Fibroblast of skin of abdomen (primary cell): ENCODE measurements around the gene KDM2B.

ENCODE experiments used
- DNase-seq: peaks from one replicate; pipeline ENCODE4 v3.0.0-alpha.2; 2013

Gene KDM2B

DNA sequence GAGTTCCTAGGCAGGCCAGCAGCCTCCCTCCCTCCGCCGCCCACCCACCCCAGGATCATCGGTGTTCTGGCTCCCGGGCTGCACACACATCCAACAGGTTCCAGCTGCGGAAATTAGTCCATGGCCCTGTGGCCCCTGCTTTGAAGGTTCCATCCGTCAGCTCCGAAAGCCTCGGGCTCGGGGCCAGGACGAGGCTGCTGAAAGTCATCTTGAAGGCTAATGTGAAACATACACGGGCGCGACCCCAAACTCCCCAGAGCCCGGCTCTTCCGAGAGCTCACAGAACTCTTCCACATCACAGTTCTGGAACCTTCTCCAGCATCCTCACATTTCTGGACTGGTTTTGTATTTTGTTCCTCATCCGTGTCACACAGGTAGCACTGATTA lies 19.8 kb downstream of the KDM2B start:
- no peak for DNase-seq

DNA sequence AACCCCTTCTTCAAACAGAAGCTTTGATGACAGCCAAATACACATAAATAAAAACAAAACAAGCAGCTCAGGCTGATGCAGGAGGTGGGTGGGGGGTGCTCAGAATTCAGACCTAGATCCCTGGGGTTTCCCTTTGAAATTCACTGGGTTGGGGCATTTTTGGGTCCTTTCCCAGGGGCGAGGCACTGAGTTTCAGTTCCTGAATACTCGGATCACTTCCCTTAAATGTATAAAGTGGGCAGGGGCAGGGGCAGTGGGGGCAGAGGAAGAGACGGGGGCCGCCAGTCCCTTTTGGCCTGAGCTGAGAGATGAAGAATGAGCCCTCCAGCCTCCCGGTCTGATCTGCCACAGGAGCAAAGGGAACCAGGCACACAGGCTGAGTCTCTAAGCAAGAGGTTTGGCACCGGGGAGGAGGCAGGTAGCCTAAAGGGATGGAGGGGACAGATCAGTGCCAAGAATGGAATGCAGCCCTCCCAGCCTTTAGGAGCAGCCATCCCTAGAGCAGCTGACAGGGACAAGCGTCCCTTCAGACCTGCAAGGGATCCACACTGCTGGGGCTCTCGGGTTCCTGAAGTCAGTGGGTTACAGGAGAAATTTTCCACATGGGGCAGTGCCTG lies 20.3 kb downstream of the KDM2B start:
- no peak for DNase-seq

DNA sequence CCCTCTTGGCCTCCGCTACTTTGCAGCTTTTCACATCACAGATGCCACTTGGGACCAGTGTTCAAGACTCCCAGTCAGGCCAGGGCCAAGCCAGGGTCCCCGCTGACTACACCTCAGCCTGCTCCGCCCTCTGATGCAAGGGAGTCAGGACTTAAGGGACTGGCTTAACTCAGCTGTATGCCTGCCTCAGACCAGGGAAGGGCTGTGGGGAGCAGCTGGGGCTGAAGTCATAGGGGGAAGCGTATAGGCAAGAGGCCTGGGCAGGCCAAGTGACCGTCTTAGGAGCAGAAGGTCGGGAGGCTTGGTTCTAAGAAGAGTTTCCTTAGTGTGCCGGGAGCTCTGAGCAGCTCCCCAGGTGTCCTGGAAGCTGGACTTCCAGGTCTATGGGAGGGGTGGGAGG lies 21.9 kb downstream of the KDM2B start:
- DNase-seq, result no peak

DNA sequence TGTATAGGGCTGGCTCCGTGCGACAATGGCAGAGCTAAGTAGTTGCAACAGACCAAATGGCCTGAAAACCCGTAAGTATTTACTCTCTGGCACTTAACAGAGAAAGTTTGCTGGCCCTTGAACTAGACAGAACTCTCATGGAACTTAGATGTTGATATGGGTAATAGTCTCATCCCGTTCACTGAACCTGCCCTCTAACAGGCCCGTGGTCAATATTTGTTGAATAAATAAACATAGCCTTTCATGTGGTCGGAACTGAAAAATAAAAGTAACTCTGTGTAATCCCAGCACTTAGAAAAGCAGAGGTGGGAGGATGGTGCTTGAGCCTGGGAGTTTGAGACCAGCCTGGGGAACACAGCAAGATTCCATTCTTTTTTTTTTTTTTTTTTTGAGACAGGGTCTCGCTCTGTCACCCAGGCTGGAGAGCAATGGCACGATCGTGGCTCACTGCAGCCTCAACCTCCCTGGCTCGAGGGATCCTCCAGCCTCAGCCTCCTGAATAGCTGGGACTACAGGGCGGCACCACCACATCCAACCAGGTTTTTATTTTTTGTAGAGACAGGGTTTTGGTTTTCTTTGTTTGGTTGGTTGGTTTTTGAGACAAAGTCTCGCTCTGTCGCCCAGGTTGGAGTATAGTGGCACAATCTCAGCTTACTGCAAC lies 29.7 kb downstream of the KDM2B start:
- no peak for DNase-seq

DNA sequence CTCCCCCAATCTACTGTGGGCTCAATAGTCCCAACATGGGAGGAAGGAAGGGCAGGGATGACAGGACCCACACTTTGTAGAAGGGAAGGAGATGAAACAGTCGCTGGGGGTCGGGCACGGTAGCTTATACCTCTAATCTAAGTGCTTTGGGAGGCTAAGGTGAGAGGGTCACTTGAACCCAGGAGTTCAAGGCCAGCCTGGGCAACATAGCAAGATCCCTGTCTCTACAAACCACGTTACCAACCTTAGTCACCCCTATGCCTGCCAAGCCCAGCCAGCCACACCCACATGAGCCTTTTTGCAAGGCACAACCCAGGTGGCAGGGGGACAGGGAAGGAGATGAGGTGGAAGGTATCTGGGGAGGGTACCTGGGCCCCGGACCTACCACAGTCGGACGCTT lies 31.7 kb downstream of the KDM2B start:
- DNase-seq, result no peak

DNA sequence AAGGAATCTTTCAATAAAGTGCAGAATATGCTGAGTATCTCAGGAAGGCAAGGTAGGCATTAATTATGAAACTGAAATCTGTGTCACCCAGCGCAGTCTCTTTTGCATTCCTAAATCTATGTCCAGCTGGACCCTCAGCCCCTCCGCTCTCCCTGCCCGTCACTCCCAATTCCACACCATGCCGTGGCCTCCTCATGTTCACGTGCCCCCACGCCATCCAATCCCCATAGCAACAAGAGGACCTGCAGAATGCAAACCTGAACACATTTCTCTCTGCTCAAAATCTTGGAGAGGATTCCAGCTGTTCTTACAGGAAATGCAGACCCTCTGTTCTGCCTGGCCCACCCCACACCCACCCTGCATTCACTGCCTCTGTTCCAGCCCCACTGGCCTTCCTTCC lies 35.3 kb downstream of the KDM2B start:
- DNase-seq, result no peak

DNA sequence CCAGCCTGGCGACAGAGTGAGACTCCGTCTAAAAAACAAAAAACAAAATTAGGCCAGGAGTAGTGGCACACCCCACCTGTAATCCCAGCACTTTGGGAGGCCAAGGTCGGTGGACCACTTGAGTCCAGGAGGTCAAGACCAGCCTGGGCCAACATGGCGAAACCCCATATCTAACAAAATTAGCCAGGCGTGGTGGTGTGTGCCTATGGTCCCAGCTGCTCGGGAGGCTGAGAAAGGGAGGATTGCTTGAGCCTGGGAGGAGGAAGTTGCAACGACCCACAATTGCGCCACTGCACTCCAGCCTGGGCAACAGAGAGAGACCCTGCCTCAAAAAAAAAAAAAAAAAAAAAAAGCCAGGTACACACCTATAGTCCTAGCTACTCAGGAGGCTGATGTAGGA lies 37.0 kb downstream of the KDM2B start:
- DNase-seq, result no peak

DNA sequence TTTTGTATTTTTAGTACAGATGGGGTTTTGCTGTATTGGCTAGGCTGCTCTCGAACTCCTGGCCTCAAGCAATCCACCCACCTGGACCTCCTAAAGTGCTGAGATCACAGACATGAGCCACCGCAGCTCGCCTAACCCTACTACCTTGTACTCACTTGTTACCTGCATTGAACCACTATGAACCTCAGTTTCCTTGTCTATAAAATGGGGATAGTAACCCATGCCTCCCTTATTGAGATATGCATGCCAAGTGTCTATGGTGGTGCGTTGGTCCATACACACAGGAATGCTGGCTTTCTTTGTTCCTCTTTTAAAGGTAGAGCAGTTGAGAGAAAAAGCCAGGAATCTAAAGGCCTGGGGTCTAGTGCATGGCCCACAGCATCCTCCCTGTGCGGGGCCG lies 40.9 kb downstream of the KDM2B start:
- no peak for DNase-seq

DNA sequence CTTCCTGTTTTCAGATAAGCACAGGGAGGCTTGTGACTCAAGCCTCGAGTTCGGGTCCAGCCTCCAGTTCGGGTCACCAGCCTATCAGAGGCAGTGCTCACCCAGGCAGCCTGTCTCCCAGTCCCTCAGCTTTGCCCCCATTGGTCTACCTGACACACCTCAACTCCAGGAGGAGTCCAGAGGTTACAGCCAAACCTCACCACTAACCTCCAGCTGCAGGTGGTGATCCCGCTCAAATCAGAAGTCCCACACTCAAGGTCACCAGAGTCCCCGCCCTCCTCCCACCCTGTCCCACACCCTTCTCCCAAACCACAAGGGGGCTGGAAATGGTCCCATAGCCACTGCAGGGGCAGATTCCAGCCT lies 42.1 kb downstream of the KDM2B start:
- DNase-seq, result no peak

DNA sequence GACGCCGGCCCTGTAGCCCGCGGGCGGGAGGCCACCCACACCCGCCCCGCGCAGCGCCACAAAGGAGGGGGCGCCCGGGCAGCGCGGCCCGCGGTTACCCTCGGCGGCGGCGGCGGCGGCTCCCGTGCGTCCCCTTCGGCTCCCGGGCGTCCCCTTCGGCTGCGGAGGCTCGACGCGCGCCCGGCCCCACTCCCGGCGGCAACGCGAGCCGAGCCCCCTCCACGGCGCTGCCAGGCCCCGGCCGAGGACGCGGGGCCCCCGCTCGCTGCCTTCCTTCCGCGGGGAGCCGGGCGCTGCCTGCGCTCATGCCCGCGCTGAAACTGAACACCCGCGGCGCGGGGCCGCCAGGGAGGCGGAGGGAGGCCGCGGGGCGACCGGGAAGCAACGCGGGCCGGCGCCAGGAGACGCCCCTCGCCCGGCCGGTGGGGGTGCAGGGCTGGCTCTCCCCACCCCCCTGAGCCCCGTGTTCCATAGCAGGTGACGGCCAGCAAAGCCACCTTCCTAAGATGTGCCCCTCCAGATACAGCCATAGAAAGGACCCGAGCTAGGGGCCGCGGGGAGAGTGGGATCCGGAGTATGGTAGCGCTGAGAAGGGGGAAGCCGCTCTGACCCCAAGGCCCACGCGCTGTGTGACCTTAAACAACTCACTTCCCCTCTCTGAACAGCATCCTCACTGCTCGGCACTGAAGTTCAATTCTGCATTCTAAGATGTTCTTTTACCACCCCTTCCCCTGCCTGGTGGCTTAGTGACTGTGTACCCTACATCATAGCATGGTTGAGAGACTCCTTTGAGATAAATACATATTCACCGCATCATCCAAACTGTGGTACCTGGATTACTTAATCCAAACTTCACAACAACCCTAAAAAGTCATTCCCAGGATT lies 42.8 kb downstream of the KDM2B start:
- DNase-seq, result no peak

DNA sequence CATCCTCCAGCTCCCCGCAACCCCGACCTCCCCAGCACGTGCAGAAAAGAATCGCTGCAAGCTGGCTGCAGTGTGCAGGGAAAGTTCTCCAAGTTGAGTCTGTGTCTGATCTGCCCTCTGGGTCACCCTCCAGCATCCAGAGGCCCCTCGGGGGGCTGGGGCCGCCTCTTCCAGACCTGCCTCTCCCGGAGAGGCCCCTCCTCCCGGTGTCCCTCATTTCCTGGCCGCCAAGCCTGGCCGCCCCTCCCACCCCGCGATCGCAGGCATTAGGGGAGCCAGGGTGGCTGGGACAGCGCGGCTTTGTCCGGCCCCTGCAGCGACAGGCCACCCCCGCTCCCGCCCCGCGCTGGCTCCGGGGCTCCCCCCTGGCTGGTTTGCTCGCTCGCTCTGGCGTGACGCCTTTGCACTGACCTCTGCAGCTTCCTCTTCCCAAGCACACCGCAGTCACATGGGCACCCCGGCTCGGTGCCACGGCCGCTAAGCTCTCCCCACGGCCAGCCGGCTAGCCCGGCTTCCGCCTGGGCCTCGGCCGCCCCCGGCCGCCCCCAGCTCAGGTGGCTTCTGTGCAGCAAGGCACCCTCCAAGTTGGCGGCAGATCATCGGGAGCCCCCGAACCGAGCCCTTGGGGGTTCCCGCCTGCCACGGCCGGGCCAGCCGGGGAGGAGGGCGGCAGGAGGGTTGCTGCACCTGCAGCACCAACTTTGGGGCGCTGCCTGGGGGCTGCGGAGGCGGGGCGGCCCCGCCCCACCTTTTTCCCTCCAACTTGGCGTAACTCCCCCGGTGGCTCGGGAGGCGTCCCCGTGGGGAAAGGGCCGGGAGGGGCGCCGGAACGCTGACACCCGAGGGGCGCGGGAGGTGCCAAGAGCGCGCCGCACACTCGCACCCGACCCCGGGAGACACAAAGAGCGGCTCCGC lies 43.7 kb downstream of the KDM2B start:
- DNase-seq, result peak; percentile 22

DNA sequence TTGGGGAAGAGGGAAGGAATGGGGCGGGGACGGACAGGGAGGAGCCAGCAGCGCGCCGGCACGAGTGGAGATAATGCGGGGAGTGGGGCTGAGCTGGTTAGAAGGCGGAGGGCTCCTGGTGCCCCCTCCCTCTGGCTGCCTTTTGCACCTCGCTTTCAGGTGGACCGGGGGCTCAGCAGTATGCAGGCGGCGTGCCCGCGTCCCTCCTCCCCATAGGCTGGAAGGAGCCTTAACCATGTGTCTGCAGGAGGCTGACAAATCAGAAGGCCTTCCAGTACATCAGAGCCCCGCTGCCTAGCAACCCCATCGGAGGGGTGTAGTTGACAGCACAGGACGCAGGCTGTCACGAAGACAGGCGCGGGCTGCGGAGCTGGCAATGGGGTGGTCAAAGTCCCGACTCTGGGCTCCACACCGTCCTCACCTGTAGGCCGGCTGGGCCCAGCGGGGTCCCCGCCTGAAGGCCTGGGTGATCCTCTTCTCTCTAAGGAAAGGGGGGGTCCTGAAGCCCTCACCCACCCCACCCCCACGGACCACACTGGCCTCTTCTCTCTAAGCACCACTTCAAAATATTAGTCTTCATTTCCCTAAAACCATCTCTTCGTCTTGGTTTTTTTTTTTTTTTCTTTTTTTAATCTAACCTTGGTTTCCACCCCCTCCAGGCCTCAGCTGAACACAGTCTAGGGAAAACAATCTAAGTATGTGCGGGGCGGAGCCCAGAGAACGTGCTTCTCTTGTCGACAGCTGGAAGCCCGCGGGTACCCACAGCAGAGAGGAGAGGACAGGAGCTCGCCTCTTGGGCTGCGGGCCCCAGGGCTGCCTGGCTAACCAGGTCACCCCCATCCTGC lies 44.5 kb downstream of the KDM2B start:
- DNase-seq, result peak; percentile 86

DNA sequence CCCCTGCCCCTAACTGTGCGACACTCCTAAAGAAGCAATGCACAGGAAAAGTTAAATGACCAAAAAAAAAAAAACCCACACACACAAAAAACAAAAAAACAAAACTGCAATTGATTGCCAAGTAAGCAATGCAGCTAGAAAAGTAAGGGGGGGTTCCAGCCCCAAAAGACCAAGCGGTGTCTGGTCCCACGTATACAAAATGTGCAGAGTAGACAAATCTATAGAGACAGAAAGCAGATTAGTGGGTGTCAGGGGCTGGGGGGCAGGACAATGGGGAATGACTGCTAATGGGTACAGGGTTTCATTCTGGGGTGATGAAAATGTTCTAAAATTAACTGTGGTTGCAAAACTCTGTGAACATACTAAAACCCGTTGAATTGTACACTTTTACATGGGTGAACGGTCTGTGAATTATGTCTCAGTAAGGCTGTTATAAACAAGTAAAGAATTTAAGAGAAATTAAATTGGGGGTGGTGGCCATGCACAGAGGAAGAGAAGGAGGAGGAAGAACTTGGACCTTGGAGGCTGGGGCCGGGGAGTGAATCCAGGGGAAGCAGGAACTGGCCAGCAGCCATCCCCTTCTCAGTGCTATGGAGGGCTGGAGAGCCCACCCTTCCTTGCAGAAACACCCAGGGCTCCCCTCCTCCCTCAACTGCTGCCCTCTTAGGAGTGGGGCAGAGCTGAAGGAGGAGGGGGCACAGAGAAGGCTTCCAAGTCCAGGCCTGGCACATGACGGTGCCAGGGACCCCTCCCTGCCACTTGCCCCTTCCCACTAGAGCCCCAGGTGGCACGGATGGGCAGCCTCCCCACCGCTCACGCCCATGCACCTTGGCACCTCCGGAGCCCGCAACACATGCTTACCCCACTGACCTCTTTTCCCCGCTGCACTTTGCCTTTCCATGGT lies 45.4 kb downstream of the KDM2B start:
- DNase-seq, result no peak

DNA sequence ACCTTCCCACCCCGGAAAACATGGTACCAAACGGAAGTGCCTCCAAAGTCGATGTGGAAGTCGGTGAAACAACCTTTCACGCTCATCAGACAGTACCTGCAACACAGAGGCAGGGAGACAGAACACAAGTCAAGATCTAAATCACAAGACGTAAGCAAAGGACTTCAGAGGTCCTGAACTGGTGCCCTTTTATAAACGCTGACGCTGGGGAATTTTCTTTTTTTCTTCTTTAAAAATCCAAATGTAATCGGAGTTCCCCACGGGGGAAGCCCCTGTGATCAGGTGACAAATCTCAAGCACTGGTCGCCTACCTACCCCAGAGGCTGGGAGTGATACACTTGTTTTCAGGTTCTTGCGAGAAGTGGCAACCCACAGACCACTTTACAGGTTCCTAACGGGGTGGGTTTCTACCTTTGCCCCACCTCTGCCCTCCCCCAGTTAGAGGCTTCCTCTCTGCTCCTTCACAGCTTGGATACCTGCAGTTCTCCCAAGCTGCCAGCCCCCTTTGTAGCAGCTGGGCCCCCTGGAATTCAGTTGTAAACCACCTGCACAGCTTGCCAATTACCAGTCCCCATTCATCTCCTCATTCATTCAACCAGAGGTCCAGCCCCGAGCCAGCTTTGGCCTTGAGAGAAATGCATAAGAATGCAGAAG lies 46.2 kb downstream of the KDM2B start:
- no peak for DNase-seq

DNA sequence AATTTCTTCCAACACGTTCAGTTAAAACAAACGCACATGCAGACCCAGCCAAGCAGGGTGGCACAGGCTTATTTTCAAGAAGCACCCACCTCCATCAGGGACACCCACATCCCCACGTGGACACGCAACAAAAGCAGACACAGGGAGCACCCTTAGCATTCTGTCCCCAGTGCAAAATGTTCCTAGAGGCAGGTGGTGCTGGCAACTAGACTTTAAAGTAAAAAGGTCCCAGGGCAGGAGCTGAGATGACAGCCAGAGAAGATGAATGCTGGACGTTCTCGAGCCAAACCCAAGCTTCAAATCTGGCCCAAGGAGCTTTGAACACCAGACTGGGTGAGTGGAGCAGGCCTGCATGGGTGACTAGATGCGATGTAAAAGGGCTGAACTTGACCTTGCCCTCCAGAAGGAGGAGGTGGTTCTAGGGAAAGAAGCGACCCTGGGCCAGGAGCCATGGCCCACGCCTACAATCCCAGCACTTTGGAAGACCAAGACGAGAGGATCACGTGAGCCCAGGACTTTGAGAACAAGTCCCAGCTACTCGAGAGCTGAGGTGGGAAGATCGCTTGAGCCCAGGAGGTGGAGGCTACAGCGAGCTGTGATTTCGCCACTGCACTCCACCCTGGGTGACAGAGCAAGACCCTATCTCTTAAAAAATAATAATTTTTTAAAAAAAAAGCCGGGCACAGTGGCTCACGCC lies 47.3 kb downstream of the KDM2B start:
- DNase-seq, result no peak

DNA sequence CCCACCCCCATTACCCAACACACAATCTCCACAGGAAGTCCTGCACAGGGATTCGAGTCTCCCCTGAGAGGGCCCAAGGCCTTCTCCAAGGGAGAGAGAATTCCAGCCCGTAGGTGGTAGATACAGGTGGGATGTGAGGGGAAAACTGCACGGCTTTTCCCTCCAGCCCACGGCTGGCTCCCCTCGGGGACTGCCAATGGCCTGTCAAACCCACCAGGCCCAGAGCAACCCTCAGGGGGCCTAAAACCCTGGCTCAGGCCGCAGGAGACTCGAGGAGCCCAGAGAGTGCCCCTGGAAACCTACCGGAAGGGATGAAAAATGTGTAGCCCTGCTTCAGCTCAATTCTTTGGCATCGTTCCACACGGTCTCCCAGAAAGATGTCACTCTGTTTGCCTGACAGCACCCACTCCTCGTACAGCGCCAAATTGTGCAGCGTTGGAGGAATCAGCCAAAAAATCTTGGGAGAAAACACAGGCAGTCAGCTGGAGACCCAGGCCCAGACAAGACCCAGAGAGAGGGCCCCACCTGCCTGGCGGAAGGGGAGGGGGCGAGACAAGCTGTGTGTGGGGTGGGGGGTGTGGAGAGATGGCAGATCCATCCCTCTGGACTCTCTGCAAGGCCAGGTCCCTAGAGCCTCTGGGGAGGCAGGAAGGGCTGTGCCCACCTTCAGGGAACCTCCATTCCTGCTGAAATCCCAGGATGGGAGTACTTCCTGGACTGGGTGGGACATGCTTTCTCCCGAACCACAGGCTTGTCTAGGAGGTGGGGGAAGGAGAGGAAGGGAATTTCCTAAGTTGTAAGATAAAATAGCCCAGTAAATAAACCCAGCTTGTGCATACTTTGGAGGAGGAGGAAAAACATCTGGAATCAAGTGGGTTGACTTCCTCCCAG lies 48.1 kb downstream of the KDM2B start:
- DNase-seq, result peak; percentile 54

DNA sequence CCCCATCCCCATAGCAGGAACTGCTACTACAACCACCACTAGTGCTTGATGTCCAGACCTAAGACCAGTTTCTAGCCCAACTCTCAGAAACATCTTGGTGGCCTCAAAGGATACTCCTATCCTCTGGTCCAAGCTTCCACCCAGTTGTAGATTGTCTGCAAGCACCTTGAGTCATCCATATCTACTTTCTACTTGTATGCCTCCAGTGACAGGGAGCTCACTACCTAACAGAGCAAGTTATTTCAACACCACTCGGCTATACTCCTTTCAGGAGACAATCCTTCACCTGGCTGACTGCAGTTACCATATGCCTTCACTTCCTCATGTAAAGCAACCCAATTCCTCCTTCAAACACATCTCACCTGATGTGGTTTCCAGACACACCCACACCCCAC lies 49.5 kb downstream of the KDM2B start:
- no peak for DNase-seq

DNA sequence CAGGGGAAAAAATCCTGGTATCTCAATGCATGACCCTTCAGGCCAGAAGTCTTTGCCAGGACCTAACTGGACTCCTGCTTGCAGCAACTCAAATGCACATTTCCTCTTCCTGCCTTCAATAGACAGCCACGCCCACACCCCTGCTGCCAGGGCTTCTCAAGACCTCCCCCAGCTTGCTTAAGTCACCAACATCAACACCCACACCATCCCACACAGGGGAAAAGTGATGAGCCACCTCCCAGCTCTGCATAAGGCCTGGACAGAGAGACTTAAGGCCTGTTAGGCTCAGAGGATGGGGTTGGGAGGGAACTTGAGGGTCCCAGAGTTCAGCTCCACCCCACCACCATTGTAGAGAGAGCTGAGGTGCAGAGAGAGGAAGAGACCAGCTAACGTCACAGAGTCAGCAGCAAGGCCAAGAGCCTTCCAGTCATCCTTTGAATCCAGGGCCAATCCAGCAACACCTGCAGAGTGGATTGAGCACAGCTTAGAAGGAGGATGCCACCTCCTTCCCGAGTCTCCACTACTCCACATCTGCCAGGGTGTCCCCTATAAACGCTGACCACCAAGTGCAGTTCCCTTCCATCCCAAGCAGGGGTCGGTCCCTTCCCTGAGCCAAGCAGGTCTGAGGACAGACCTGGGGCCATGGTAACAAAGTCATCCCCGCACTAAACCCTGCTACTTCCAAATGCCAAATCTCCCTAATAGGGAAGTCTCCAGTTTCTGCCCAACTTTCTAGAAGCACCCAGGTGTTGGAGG lies 50.0 kb downstream of the KDM2B start:
- DNase-seq, result peak; percentile 56
